Colon (tissue), 2 donors: ENCODE data around the gene SPRED2.

ENCODE experiments used
- FAIRE-seq: peaks from 2 replicates; lab custom pipeline; 2012; peaks lifted over from hg19 to GRCh38; lab: Jason Lieb, UNC
- donor health status: control.
- donor health status: control.

Gene SPRED2

DNA sequence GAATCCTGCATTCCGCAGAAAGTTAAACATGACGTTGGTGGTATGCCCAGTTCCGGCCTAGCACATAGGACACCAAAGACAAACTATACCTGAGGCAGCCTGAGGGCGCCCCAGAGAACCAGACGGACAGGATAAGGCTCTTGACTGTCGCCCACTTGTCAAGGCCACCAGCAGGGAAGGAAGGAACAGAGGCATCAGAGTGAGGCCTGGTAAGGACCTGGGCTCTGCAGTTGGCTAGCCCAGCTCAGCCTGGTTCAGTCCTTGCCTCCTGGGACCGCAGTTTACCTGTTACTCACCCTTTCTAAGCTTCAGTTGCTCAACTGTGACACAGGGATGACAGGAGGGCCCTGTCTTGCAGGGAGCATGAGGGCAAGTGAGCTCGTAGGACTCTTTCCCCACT is 122.7 kb downstream of the SPRED2 start:
- no peak for FAIRE-seq

- FAIRE-seq: no peak
These were observed 126.5 kb downstream of the SPRED2 start for GRCh38 chr2:65305934-65306333.

GRCh38 chr2:65300761-65301711 is 131.4 kb downstream of the SPRED2 start:
- no peak for FAIRE-seq

GRCh38 chr2:65300134-65300760 is 132.2 kb downstream of the SPRED2 start:
- no peak for FAIRE-seq

DNA sequence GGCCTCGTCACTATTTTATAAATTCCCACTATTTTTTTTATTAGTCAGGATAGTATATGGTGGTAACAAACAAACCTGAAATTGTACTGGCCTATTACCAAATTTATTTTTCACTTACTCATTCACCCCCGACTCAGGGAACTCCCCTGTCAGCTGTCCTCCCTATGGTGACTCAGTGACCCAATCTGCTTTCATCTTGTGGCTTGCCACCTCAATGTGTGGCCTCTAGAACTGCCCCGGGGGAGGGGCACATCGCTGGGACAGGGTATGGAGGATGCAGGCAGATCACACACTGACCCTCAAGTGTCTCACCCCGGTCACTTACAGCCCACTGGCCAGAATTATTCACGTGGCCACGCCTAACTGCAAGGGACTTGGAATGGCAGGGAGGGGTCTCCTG is 133.2 kb downstream of the SPRED2 start:
- FAIRE-seq: no peak

DNA sequence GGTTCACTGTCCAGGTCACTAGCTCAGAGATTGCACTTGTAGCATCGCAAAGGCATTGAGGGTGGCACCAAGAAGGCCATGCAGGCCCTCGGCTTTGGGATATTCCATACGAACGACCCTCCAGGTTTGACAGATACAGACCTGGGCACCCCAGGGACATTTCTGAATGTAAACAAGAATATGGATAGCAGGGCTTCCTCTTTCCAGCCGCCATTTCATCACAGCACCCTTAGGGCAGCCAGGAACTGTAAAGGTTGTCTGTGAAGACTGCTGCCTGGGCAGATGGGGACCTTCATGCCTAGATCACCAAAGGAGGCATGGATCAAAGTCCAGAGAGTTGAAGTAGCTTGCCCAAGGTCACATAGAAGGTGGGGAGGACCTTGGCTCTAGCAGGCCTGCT is 134.3 kb downstream of the SPRED2 start:
- no peak for FAIRE-seq

DNA sequence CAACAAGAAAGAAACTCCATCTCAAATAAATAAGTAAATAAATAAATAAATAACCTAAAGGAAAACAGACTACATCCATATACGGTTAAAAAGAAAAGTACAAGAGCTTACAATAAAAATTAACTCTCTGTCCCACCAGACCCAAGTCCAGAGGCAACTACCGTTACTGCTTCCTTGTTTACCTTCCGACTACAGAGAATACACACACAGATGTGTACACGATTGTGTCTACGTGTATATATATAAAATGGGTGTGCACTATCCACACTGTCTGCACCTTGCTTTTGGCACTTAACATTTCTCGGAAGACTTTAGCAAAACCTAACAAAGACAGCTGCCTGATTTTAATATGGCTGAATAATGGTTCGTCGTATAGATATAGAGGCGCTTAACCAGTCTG is 134.9 kb downstream of the SPRED2 start:
- FAIRE-seq: no peak

DNA sequence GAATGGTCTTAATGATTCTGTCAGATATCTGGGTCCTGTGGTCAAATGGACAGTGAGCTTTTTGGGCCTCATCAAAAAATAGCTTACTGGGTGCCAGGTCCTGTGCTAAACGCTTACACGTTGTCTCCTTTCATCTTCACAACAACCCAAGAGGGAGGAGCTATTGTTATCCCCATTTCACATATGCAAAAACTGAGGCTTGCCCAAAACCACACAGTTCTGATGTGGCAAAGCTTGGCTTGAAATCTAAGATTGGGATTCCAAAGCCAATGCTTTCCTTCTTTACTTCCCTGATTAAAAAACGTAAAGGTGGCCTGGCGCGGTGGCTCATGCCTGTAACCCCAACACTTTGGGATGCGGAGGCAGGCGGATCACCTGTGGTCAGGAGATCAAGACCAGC is 135.4 kb downstream of the SPRED2 start:
- no peak for FAIRE-seq

DNA sequence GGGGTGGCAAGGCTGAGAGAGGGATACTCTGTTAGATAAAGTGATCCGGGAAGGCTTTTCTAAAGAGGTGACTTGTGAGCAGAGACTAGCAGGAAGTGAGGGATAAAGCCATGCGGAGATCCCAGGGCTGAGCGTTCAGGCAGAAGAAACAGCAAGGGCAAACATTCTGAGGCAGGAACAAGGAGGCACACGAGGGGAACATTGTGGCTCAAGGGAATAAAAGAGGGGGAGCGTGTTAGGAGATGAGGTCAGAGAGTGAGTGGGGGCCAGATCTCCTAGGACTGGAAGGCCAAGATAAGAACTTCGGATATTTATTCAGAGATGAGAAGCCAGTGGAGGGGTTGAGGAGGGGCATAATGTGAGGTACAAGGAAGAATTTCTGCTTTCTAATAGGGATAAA is 137.7 kb downstream of the SPRED2 start:
- FAIRE-seq: no peak

GRCh38 chr2:65294136-65294535 is 138.3 kb downstream of the SPRED2 start:
- no peak for FAIRE-seq

DNA sequence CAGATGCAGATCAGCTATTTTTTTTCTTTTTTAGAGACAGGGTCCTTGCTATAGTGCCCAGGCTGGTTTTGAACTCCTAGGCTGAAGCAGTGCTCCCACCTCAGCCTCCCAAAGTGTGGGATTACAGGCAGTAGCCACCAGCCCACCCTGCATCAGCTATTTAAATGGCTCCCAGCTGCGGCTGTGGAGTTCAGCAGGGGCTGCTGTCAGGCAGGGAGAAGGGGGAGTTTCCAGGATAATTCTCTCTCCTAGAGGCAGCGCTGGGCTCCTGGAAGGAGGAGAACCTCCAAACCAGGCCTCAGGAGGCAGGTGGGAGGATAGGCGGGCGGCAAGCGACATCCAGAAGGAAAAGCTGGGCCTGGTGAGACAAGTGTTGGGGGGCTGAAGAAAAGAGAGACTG is 139.0 kb downstream of the SPRED2 start:
- FAIRE-seq: no peak

GRCh38 chr2:65292461-65293011 is 139.9 kb downstream of the SPRED2 start:
- FAIRE-seq: no peak

DNA sequence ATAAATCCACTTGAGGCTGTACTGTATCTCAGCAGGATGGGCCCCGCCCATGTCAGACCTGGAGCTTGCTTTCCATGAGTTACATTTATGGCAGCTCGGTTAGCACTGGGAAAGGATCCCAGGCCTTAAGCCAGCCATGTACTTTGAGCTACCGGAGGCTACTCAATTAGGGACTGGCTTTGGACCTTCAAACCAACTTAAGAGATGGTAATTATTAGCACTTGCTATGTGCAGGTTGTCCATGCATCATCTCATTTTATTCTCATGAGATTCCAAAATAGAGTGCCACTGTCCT is 140.3 kb downstream of the SPRED2 start:
- FAIRE-seq: no peak

GRCh38 chr2:65291216-65292105 is 140.9 kb downstream of the SPRED2 start:
- no peak for FAIRE-seq

DNA sequence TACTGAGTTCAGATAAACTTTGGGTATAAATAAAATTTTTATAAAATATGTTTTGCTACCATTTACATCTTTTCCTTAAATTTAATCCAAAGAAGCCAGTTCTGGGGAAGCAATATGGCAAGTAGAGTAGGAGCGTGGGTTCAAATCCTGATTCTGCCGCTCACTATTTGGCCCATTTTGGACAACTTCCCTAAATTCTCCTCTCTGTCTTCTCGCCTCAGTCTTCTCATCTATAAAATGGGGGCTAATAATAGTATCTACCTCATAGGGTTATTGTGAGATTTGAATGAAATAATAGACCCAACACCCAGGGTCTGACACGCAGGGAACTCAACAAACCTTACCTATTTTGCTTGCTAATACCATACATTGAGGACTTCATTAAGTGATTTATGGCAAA is 145.0 kb downstream of the SPRED2 start:
- FAIRE-seq: no peak

GRCh38 chr2:65282477-65283053 is 149.8 kb downstream of the SPRED2 start:
- no peak for FAIRE-seq

- FAIRE-seq: no peak
These were observed 150.6 kb downstream of the SPRED2 start for GRCh38 chr2:65281627-65282351.

- no peak for FAIRE-seq
These were observed 152.6 kb downstream of the SPRED2 start for GRCh38 chr2:65279756-65280155.

DNA sequence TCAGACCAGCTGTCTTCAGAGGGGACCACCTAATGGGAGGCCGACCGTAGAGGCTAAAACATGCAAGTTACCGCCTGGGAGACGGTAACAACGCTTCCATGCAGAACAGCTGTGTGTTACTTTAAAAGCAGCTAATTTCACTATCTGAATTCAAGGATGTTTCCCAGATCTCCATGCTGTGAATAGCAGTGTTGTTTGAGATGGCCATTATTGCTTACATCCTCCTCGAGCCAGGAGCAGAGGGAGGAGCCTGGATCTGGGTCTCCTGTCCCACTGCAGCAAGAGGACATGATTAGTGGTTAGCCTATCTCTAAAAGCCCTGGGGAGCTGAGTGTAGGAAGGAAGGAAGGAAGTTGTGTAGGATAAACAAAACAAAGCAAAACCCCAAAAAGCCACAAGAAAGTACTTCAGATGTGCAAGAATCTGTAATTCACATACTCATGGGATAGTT is 153.8 kb downstream of the SPRED2 start:
- FAIRE-seq: no peak

- no peak for FAIRE-seq
These were observed 154.5 kb downstream of the SPRED2 start for GRCh38 chr2:65277791-65278483.

GRCh38 chr2:65277118-65277517 is 155.3 kb downstream of the SPRED2 start:
- FAIRE-seq: no peak
